Transverse colon (tissue), 4 donors: ENCODE measurements around the gene MAGI1. TPM values are rescaled to one million over a fixed set of nuclear protein-coding genes. Genes with fewer than 3 reads are reported as not detected.

Experiments
- DNase-seq: peaks from one replicate; pipeline ENCODE4 v3.0.0-alpha.2; 2019
- H3K27ac ChIP-seq, 4 donors: fragments of 200-600 bp; sonication (generic); 2 replicates each; pipeline ENCODE4 v1.5.1; 2016 to 2018; ENCODE audit warnings: inconsistent platforms in 4 of 4
- H3K27me3 ChIP-seq: fragments of 200-600 bp; sonication (generic); 2 replicates; pipeline ENCODE4 v1.5.1; 2017; ENCODE audit warnings: inconsistent platforms
- H3K36me3 ChIP-seq, 4 donors: fragments of 200-600 bp; sonication (generic); 2 replicates each; pipeline ENCODE4 v1.5.1; 2017 to 2019; ENCODE audit warnings: inconsistent platforms in 4 of 4
- H3K4me1 ChIP-seq, 4 donors: fragments of 200-600 bp; sonication (generic); 2 replicates each; pipeline ENCODE4 v1.5.1; 2017 to 2020; ENCODE audit warnings: inconsistent platforms in 4 of 4
- H3K4me3 ChIP-seq, 4 donors: fragments of 200-600 bp; sonication (generic); 1 replicate in 1 of 4; 2 replicates in 3 of 4; pipeline versions ENCODE4 v1.5.1 to v1.6.1; 2017 to 2019; ENCODE audit warnings: inconsistent platforms in 4 of 4
- H3K9me3 ChIP-seq, 2 donors: fragments of 200-600 bp; sonication (generic); 2 replicates each; pipeline ENCODE4 v1.5.1; 2017 to 2019; ENCODE audit warnings: inconsistent platforms in 2 of 2
- EP300 ChIP-seq: sonication (generic); formaldehyde crosslinking; IDR thresholded peaks from one replicate; pipeline ENCODE4 v1.6.1; 2017; ENCODE audit warnings: antibody characterized with exemption, low read depth
- POLR2A ChIP-seq: fragments of 450-650 bp; IDR thresholded peaks from one replicate; pipeline ENCODE4 v1.6.1; 2016; ENCODE audit warnings: antibody characterized with exemption, mild to moderate bottlenecking, moderate library complexity
- POLR2AphosphoS5 ChIP-seq, 3 donors: sonication (generic); formaldehyde crosslinking; IDR thresholded peaks; one replicate each; pipeline ENCODE4 v1.6.1; 2016; ENCODE audit warnings: antibody characterized with exemption in 3 of 3
- WGBS, 2 donors: methylation state at CpG; one replicate each; pipeline ENCODE4 v1.1.5; 2018; ENCODE audit warnings: low coverage in 1 of 2; 5-methylcytosine and 5-hydroxymethylcytosine counted together
- in situ Hi-C, 4 donors: fragments of 200-750 bp; cut with MboI; loops; one replicate each; pipeline versions ENCODE4 v1.15.0 to v1.15.1; 2017; ENCODE audit warnings: low sequenced_read_pairs in 3 of 4, low pct_ligation_motif_present in 1 of 4, low pct_unique_long_range_greater_than_20kb in 1 of 4
- intact Hi-C: fragments of 100-400 bp; cut with DNase I; formaldehyde crosslinking; loops from one replicate; pipeline ENCODE4 v1.15.1; 2023; ENCODE audit warnings: low total_unique reads
- total RNA-seq, 4 donors: library from RNA; depleted of rRNA; stranded (reverse); fragments of >200 nt; gene quantifications; one replicate each; pipeline ENCODE4 v1.1.0, GENCODE V29; 2016
- TF ChIP-seq, protein P1 (sequence below), 5 experiments: fragments of 200-600 bp in 3 of 5; fragments of 450-650 bp in 2 of 5; sonication (generic) in 3 of 5; IDR thresholded peaks; 1 replicate in 2 of 5; 2 replicates in 3 of 5; pipeline ENCODE4 v1.5.1; 2016 to 2017; ENCODE audit warnings: antibody characterized with exemption in 5 of 5, inconsistent platforms in 3 of 5, mild to moderate bottlenecking in 2 of 5, moderate library complexity in 1 of 5

The MAGI1 gene
- total RNA-seq, 4 donors from 2014 or later = 50.8 to 190 (median 67.4) TPM

DNA sequence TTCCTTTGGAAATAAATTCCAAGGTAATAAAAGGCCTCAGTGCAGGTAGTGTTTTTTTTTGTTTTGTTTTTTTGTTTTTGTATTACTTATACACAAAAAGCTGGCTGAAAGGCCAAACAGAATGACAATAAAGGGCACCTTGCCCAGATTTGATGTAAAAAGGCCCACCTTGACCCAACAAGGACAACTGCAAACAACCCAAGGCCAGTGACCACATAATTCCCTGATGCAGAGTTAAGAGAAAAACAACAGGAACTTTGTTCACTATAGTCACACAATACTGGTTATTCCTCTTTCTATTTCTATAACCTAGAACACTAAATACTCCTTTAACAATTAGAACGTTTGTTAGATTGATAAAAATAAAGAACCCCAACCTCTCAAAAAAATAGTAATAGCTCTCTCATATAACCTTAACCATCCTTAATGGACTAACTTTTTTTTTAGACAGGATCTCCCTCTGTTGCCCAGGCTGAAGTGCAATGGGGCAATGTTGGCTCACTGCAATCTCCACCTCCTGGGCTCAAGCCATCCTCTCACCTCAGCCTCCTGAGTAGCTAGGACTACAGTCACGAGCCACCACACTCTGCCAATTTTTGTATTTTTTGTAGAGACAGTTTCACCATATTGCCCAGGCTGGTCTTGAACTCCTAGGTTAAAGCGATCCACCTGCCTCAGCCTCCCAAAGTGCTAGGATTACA lies 113.3 kb downstream of the MAGI1 start:
- Histone ChIP-seq H3K27me3 (no peaks in the 10 kb centered on the region), H3K4me3 (no peak overlapping the region), H3K27ac (no peak overlapping the region), H3K9me3 (no peaks in the 10 kb centered on the region), H3K36me3 (no peaks in the 10 kb centered on the region), H3K4me1 (peaks cover 0 to 15% (median 0%) of the 10 kb centered on the region in 4 donors)
- 18 to 62% methylated on average over 1 to 3 of the region's 3 CpGs for WGBS, 2 donors
- intact Hi-C loops = no loop called here
- in situ Hi-C loops = no loop called here
- no peak for DNase-seq
- TF ChIP-seq POLR2AphosphoS5 (IDR thresholded peaks at IDR 0.05) (no peak), POLR2A (no peak), EP300 (no peak)
- TF ChIP-seq, protein P1, sequence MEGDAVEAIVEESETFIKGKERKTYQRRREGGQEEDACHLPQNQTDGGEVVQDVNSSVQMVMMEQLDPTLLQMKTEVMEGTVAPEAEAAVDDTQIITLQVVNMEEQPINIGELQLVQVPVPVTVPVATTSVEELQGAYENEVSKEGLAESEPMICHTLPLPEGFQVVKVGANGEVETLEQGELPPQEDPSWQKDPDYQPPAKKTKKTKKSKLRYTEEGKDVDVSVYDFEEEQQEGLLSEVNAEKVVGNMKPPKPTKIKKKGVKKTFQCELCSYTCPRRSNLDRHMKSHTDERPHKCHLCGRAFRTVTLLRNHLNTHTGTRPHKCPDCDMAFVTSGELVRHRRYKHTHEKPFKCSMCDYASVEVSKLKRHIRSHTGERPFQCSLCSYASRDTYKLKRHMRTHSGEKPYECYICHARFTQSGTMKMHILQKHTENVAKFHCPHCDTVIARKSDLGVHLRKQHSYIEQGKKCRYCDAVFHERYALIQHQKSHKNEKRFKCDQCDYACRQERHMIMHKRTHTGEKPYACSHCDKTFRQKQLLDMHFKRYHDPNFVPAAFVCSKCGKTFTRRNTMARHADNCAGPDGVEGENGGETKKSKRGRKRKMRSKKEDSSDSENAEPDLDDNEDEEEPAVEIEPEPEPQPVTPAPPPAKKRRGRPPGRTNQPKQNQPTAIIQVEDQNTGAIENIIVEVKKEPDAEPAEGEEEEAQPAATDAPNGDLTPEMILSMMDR (IDR thresholded peaks at IDR 0.05) = no peak

DNA sequence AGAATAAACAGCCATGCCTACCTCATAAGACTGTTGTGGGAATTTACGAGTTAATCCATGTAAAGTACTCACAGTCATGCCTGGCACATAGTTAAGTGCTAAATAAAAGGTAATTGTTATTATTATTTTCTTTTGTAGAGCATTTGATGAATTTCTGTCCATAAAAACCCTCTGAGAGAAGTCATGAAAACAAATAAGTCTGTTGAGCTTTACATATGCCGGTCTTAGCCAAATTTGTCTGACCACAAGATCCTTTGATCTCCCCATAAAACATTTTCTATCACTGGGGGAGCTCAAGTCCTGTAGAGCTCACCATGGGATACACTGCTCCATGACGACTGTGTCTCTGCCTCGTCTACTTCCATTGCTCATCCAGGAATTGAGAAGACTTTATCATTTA lies 114.0 kb downstream of the MAGI1 start:
- Histone ChIP-seq H3K27me3 (no peaks in the 10 kb centered on the region), H3K4me3 (no peak overlapping the region), H3K9me3 (no peaks in the 10 kb centered on the region), H3K4me1 (peaks cover 0 to 15% (median 0%) of the 10 kb centered on the region in 4 donors), H3K36me3 (no peaks in the 10 kb centered on the region), H3K27ac (no peak overlapping the region)
- in situ Hi-C loops = no loop called here
- no peak for DNase-seq
- TF ChIP-seq POLR2AphosphoS5 (IDR thresholded peaks at IDR 0.05) = no peak
- TF ChIP-seq, protein P1 (IDR thresholded peaks at IDR 0.05) = no peak
- intact Hi-C loops = no loop called here
- WGBS, 2 donors = 70 to 71% methylated on average over 4 of the region's 4 CpGs

DNA sequence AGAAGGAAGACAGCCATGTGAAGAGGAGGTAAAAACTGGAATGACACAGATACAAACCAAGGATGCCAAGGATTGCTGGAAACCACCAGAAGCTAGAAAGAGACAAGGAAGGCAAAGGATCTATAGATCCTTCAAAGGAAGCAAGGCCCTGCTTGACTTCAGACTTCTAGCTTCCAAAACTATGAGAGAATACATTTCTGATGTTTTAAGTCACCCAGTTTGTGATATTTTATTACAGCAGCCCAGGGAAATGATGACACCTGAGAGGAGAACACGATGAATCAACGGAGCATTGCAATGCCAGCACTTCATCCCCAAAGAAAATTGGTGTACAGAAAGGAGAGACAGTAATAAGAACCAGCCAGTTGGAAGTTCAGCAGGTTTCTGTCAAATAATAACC lies 116.3 kb downstream of the MAGI1 start:
- 77 to 91% methylated on average over 2 of the region's 2 CpGs for WGBS, 2 donors
- DNase-seq = no peak
- H3K27ac ChIP-seq = no peak overlapping the region
- H3K4me1 ChIP-seq = peaks cover 0 to 6% (median 0%) of the 10 kb centered on the region in 4 donors
- in situ Hi-C loops (no loop called here), intact Hi-C loops (no loop called here)
- no peaks in the 10 kb centered on the region for H3K9me3 ChIP-seq
- no peaks in the 10 kb centered on the region for H3K27me3 ChIP-seq
- no peak overlapping the region for H3K4me3 ChIP-seq
- TF ChIP-seq, protein P1 (IDR thresholded peaks at IDR 0.05) = no peak
- TF ChIP-seq POLR2AphosphoS5 (IDR thresholded peaks at IDR 0.05) = no peak
- no peak for TF ChIP-seq EP300
- TF ChIP-seq POLR2A = no peak
- H3K36me3 ChIP-seq = no peaks in the 10 kb centered on the region

DNA sequence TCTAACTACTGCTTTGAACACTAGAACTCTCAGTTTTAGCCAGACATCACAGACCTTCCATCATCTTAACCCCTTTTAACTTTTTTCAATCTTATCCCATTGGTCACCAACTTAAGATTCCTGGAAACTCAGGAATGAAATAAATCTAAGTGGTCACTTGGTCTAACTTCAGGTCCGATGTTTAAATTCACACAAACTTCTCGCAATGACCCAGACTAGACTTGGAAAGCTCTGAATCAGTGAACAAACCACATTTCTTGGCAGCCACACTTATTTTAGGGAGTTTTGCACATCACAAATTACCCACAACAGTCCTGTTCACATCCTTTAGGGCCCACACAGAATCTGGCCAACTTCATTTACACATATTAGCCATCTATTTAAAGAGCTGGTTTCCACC lies 118.9 kb downstream of the MAGI1 start:
- Histone ChIP-seq H3K27ac (no peak overlapping the region), H3K4me3 (no peak overlapping the region), H3K27me3 (no peaks in the 10 kb centered on the region), H3K4me1 (no peaks in the 10 kb centered on the region), H3K36me3 (no peaks in the 10 kb centered on the region), H3K9me3 (no peaks in the 10 kb centered on the region)
- no peak for DNase-seq
- 77 to 84% methylated on average over 2 of the region's 2 CpGs for WGBS, 2 donors
- TF ChIP-seq EP300 (no peak), POLR2AphosphoS5 (IDR thresholded peaks at IDR 0.05) (no peak), POLR2A (no peak)
- TF ChIP-seq, protein P1 (IDR thresholded peaks at IDR 0.05) = no peak
- in situ Hi-C loops = no loop called here
- intact Hi-C loops = no loop called here
